Panc1 (cell line): ENCODE results near the gene CSF1R. TPM values are rescaled to one million over a fixed set of nuclear protein-coding genes. Genes with fewer than 3 reads are reported as not detected.

Experiments
- ATAC-seq: fragments of 200-7000 bp; cut with Tn5 transposase; 2 replicates; pipeline ENCODE4 v1.9.1; 2020; ENCODE audit warnings: mild to moderate bottlenecking, moderate library complexity
- BruUV-seq: library from RNA; stranded (reverse); fragments of 400-500 nt; replicated peaks from 2 replicates; lab custom pipeline; 2021; lab: Mats Ljungman, UMichigan
- CTCF ChIA-PET: fragments of 300-600 bp; sonication (Branson Sonifier 250); formaldehyde crosslinking; loops from one replicate; lab custom pipeline; 2022; ENCODE audit warnings: antibody characterized with exemption; lab: Charles Lee
- POLR2A ChIA-PET: fragments of 300-600 bp; sonication (Branson Sonifier 250); formaldehyde crosslinking; loops from one replicate; lab custom pipeline; 2022; ENCODE audit warnings: antibody characterized with exemption; lab: Charles Lee
- DNase-seq: peaks from one replicate; pipeline ENCODE4 v3.0.0-alpha.2; 2010; ENCODE audit warnings: low read depth, low spot score
- H3K27ac ChIP-seq: 2 replicates; pipeline ENCODE4 v1.5.1; 2011; ENCODE audit warnings: mild to moderate bottlenecking, low read length, inconsistent platforms
- H3K27me3 ChIP-seq: fragments of 200-500 bp; sonication (Bioruptor generic); 2 replicates; pipeline ENCODE4 v1.6.0; 2014; ENCODE audit warnings: low read length, inconsistent platforms; ENCODE audit not compliant: control insufficient read depth, insufficient read depth
- H3K36me3 ChIP-seq: fragments of 200-500 bp; sonication (Bioruptor generic); 2 replicates; pipeline ENCODE4 v1.5.1; 2014; ENCODE audit warnings: inconsistent platforms, mild to moderate bottlenecking, low read length, moderate library complexity; ENCODE audit not compliant: control insufficient read depth, insufficient read depth
- H3K4me1 ChIP-seq: 2 replicates; pipeline ENCODE4 v1.5.1; 2011; ENCODE audit warnings: inconsistent platforms, mild to moderate bottlenecking, low read length, moderate library complexity; ENCODE audit not compliant: control insufficient read depth, insufficient read depth
- H3K4me3 ChIP-seq, 2 experiments: 2 replicates each; pipeline ENCODE4 v1.5.1; 2011 to 2012; ENCODE audit warnings: low read depth in 2 of 2, low read length in 2 of 2, mild to moderate bottlenecking in 2 of 2, inconsistent platforms in 1 of 2, moderate library complexity in 1 of 2
- H3K9me3 ChIP-seq: fragments of 200-500 bp; sonication (Bioruptor generic); 2 replicates; pipeline ENCODE4 v1.5.1; 2014; ENCODE audit warnings: low read depth, mild to moderate bottlenecking, inconsistent platforms, low read length, moderate library complexity; ENCODE audit not compliant: control insufficient read depth, insufficient read depth
- POLR2AphosphoS5 ChIP-seq: IDR thresholded peaks from 2 replicates; pipeline ENCODE4 v1.6.1; 2012; ENCODE audit warnings: mild to moderate bottlenecking, low read depth, low read length, moderate library complexity
- SIN3A ChIP-seq: IDR thresholded peaks from 2 replicates; pipeline ENCODE4 v1.6.1; 2012; ENCODE audit warnings: low read depth, mild to moderate bottlenecking, low read length, moderate library complexity, borderline replicate concordance; ENCODE audit not compliant: insufficient read depth
- TCF7L2 ChIP-seq: IDR thresholded peaks from 2 replicates; pipeline ENCODE4 v1.6.1; 2011; ENCODE audit warnings: mild to moderate bottlenecking, low read depth, low read length, inconsistent platforms
- in situ Hi-C: cut with HindIII; loops from 2 replicates; pipeline ENCODE4 v1.10.0; 2016; ENCODE audit warnings: low sequenced_read_pairs, low pct_unique_long_range_greater_than_20kb
- intact Hi-C: fragments of 100-400 bp; cut with micrococcal nuclease; formaldehyde crosslinking; loops from one replicate; pipeline ENCODE4 v1.10.0; 2022; ENCODE audit not compliant: unreplicated experiment
- total RNA-seq: library from RNA; stranded (reverse); gene quantifications from one replicate; pipeline ENCODE4 v1.2.1, GENCODE V29; 2021; ENCODE audit not compliant: unreplicated experiment
- TF ChIP-seq, protein P1 (sequence below), 2 experiments: IDR thresholded peaks; 2 replicates each; pipeline ENCODE4 v1.6.1; 2011 to 2012; ENCODE audit warnings: low read depth in 2 of 2, control low read depth in 1 of 2, low read length in 1 of 2, mild to moderate bottlenecking in 1 of 2, moderate library complexity in 1 of 2; ENCODE audit not compliant: insufficient read depth in 1 of 2
- TF ChIP-seq, protein P2 (sequence below): fragments of 450-650 bp; IDR thresholded peaks from 2 replicates; pipeline ENCODE4 v1.5.1; 2017; ENCODE audit warnings: mild to moderate bottlenecking

The CSF1R gene
- total RNA-seq, 1 experiment from 2014 or later, result 0.05 TPM

DNA sequence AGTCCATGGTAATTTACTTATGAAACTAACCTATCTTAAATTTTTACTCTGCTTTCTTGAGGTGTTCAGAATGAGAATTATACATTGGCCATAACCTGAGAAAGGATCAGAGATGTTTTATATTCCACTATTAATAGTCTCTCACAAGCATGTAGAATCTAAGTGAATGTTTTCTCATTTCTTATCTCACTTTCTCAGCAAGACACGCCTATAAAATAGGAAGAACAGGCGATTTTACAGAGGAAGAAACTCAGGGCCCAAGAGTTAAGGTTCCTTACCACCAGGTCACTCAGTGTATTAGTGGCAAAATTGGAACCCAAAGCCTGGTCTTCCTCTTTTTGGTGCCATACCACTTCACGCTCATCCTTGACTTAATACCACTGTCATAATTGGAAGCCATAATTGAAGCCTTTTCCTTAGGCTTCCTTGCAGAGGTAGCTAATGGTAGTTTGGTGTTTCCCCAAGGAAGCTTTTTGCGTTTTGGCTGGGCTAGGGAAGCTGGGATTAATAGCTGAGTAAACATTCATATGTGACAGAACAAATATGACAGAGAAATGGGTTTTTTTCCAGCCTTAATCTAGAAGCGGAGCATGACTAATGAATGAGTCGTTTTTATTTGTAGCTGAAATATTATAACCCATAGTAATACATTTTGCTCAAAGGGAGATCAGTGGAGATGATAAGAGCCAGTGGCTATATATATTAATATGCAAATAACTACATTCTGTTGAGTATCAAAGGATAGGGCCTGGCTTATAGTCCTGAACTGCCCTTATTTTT lies 68.9 kb downstream of the CSF1R start:
- in situ Hi-C loops, result no loop called here
- H3K27ac ChIP-seq, result no peak overlapping the region
- intact Hi-C loops, result no loop called here
- no peaks in the 10 kb centered on the region for H3K27me3 ChIP-seq
- peaks cover 15% of the 10 kb centered on the region for H3K4me1 ChIP-seq
- no peak overlapping the region for H3K4me3 ChIP-seq
- H3K36me3 ChIP-seq, result peaks cover 69% of the 10 kb centered on the region
- ATAC-seq (peak; percentile 57), DNase-seq (peak; percentile 36)
- ChIA-PET POLR2A (interaction anchor here (0.6 kb wide), 1 partner anchor 81 kb away, joined by 5 read pairs; no protein-coding TSS in a partner anchor), CTCF (no interaction called here)
- peaks cover 20% of the 10 kb centered on the region for H3K9me3 ChIP-seq
- no TSS peak for BruUV-seq
- no peak for TF ChIP-seq POLR2AphosphoS5
- no peak for TF ChIP-seq TCF7L2
- TF ChIP-seq, protein P1, sequence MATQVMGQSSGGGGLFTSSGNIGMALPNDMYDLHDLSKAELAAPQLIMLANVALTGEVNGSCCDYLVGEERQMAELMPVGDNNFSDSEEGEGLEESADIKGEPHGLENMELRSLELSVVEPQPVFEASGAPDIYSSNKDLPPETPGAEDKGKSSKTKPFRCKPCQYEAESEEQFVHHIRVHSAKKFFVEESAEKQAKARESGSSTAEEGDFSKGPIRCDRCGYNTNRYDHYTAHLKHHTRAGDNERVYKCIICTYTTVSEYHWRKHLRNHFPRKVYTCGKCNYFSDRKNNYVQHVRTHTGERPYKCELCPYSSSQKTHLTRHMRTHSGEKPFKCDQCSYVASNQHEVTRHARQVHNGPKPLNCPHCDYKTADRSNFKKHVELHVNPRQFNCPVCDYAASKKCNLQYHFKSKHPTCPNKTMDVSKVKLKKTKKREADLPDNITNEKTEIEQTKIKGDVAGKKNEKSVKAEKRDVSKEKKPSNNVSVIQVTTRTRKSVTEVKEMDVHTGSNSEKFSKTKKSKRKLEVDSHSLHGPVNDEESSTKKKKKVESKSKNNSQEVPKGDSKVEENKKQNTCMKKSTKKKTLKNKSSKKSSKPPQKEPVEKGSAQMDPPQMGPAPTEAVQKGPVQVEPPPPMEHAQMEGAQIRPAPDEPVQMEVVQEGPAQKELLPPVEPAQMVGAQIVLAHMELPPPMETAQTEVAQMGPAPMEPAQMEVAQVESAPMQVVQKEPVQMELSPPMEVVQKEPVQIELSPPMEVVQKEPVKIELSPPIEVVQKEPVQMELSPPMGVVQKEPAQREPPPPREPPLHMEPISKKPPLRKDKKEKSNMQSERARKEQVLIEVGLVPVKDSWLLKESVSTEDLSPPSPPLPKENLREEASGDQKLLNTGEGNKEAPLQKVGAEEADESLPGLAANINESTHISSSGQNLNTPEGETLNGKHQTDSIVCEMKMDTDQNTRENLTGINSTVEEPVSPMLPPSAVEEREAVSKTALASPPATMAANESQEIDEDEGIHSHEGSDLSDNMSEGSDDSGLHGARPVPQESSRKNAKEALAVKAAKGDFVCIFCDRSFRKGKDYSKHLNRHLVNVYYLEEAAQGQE (IDR thresholded peaks at IDR 0.05; ENCODE audit: insufficient read depth in 1 of 2, low read depth in 2 of 2, low read length in 1 of 2), result no peak

- peaks cover 68% of the 10 kb centered on the region for H3K36me3 ChIP-seq
- ChIA-PET POLR2A (interaction anchor here (1.0 kb wide), 1 partner anchor 11 kb away, joined by 17 read pairs; no protein-coding TSS in a partner anchor), CTCF (no interaction called here)
- H3K9me3 ChIP-seq, result peaks cover 20% of the 10 kb centered on the region
- no peak for DNase-seq
- in situ Hi-C loops (no loop called here), intact Hi-C loops (no loop called here)
- no peak overlapping the region for H3K4me3 ChIP-seq
- no peak for ATAC-seq
- no TSS peak for BruUV-seq
- peaks cover 7% of the 10 kb centered on the region for H3K4me1 ChIP-seq
- TF ChIP-seq, protein P2, sequence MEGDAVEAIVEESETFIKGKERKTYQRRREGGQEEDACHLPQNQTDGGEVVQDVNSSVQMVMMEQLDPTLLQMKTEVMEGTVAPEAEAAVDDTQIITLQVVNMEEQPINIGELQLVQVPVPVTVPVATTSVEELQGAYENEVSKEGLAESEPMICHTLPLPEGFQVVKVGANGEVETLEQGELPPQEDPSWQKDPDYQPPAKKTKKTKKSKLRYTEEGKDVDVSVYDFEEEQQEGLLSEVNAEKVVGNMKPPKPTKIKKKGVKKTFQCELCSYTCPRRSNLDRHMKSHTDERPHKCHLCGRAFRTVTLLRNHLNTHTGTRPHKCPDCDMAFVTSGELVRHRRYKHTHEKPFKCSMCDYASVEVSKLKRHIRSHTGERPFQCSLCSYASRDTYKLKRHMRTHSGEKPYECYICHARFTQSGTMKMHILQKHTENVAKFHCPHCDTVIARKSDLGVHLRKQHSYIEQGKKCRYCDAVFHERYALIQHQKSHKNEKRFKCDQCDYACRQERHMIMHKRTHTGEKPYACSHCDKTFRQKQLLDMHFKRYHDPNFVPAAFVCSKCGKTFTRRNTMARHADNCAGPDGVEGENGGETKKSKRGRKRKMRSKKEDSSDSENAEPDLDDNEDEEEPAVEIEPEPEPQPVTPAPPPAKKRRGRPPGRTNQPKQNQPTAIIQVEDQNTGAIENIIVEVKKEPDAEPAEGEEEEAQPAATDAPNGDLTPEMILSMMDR, result no peak
- TF ChIP-seq SIN3A (no peak), TCF7L2 (no peak), POLR2AphosphoS5 (no peak)
- TF ChIP-seq, protein P1 (IDR thresholded peaks at IDR 0.05; ENCODE audit: insufficient read depth in 1 of 2, low read depth in 2 of 2, low read length in 1 of 2), result no peak
- H3K27me3 ChIP-seq, result no peaks in the 10 kb centered on the region
- H3K27ac ChIP-seq, result no peak overlapping the region
Observed at GRCh38 chr5:150016537-150016936, 69.8 kb downstream of the CSF1R start.
